Gastrocnemius medialis (tissue), 4 donors: ENCODE measurements around the gene SPTBN1.

Experiments used
- CTCF ChIP-seq, 5 experiments: fragments of 450-650 bp in 3 of 5; fragments of 200-600 bp in 2 of 5; sonication (generic) in 2 of 5; IDR thresholded peaks in 4 of 5; conservative IDR thresholded peaks in 1 of 5; 1 replicate in 4 of 5; 2 replicates in 1 of 5; pipeline ENCODE4 v1.5.1; 2016 to 2019; ENCODE audit warnings: antibody characterized with exemption in 5 of 5, mild to moderate bottlenecking in 3 of 5, moderate library complexity in 3 of 5
- POLR2A ChIP-seq, 2 donors: fragments of 450-650 bp; IDR thresholded peaks; one replicate each; pipeline ENCODE4 v1.6.1; 2017; ENCODE audit warnings: antibody characterized with exemption in 2 of 2, mild to moderate bottlenecking in 2 of 2, moderate library complexity in 2 of 2

DNA sequence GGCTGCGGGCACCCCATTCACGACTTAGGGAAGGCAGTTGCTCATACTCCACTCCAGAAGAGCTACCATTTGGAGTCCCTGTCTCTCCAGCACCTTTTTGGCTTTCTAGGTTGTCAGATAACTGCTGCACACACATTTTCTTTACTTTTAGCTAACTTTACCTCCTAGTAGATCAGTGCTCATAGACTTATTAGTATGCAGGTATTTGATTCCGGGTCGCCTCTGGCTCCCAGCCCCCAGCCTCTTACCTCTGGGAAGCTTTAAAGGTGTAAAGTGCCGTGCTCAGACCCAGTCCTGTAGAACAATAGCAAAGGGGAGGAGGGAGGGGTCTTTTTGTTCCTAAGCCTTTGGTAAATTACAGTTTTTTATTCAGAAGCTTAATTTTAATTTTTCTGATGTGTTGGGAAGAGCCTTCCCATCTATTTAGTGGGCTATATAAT is 102.9 kb downstream of the SPTBN1 start:
- TF ChIP-seq POLR2A (IDR thresholded peaks at IDR 0.05), result no peak
- TF ChIP-seq CTCF (IDR thresholded peaks at IDR 0.05 in 4 of 5, conservative IDR thresholded peaks at IDR 0.05 in 1 of 5), result no peak
